ENCODE results near the gene MTUS2. TPM values are rescaled to one million over a fixed set of nuclear protein-coding genes. Genes with fewer than 3 reads are reported as not detected.
"Not testable (repeated sequence)": the region's sequence is repeated elsewhere in the genome, so short reads cannot be mapped to it uniquely, and the experiment has no call there.

MTUS2 gene
- total and polyA plus RNA-seq, 2 donors (not counting 1 experiment from before 2014, with no cell fraction given), result 0.06 TPM; not detected in 1

GRCh38 chr13:29193083-29193482, 372.9 kb downstream of the MTUS2 start:
- Histone ChIP-seq H3K4me3 (replicated peaks in 1 of 4; ENCODE audit: control extremely low read depth in 1 of 4, insufficient read depth in 1 of 4, low read depth in 3 of 4, low read length in 4 of 4) (no peak overlapping the region), H4K20me1 (ENCODE audit: control insufficient read depth, extremely low read depth, insufficient read depth, low read length) (no peaks in the 10 kb centered on the region), H2AFZ (ENCODE audit: low read length) (no peak overlapping the region), H3K79me2 (ENCODE audit: control insufficient read depth, insufficient read depth, low read length) (no peaks in the 10 kb centered on the region), H3K9ac (ENCODE audit: insufficient read depth, low read length) (no peak overlapping the region), H3K4me1 (ENCODE audit: control insufficient read depth, extremely low read depth, insufficient read depth, low read length) (no peaks in the 10 kb centered on the region), H3K36me3 (ENCODE audit: control insufficient read depth, insufficient read depth, low read length) (no peaks in the 10 kb centered on the region), H3K27me3 (ENCODE audit: control insufficient read depth, insufficient read depth, low read length) (no peaks in the 10 kb centered on the region), H3K27ac (ENCODE audit: insufficient read depth, low read length) (no peak overlapping the region), H3K9me3 (ENCODE audit: control insufficient read depth, insufficient read depth, low read depth, low read length) (no peaks in the 10 kb centered on the region), H3K4me2 (ENCODE audit: extremely low read depth, insufficient read depth, low read length) (no peak overlapping the region)
- no peak for DNase-seq (ENCODE audit: low read depth in 2 of 2)
- TF ChIP-seq CTCF (conservative IDR thresholded peaks at IDR 0.05 in 1 of 2, IDR thresholded peaks at IDR 0.05 in 1 of 2; ENCODE audit: low read depth in 1 of 2, low read length in 2 of 2) (no peak), EZH2 (IDR thresholded peaks at IDR 0.05; ENCODE audit: low read length, missing control alignments) (no peak)

- Histone ChIP-seq H3K4me1 (ENCODE audit: control insufficient read depth, extremely low read depth, insufficient read depth, low read length) (no peaks in the 10 kb centered on the region), H3K27me3 (ENCODE audit: control insufficient read depth, insufficient read depth, low read length) (no peaks in the 10 kb centered on the region), H3K27ac (ENCODE audit: insufficient read depth, low read length) (no peak overlapping the region), H4K20me1 (ENCODE audit: control insufficient read depth, extremely low read depth, insufficient read depth, low read length) (no peaks in the 10 kb centered on the region), H3K4me2 (ENCODE audit: extremely low read depth, insufficient read depth, low read length) (no peak overlapping the region), H3K36me3 (ENCODE audit: control insufficient read depth, insufficient read depth, low read length) (no peaks in the 10 kb centered on the region), H2AFZ (ENCODE audit: low read length) (no peak overlapping the region), H3K79me2 (ENCODE audit: control insufficient read depth, insufficient read depth, low read length) (no peaks in the 10 kb centered on the region), H3K4me3 (replicated peaks in 1 of 4; ENCODE audit: control extremely low read depth in 1 of 4, insufficient read depth in 1 of 4, low read depth in 3 of 4, low read length in 4 of 4) (no peak overlapping the region), H3K9me3 (ENCODE audit: control insufficient read depth, insufficient read depth, low read depth, low read length) (no peaks in the 10 kb centered on the region), H3K9ac (ENCODE audit: insufficient read depth, low read length) (no peak overlapping the region)
- DNase-seq (ENCODE audit: low read depth in 2 of 2), result no peak
- TF ChIP-seq EZH2 (IDR thresholded peaks at IDR 0.05; ENCODE audit: low read length, missing control alignments), result no peak
- TF ChIP-seq CTCF (conservative IDR thresholded peaks at IDR 0.05 in 1 of 2, IDR thresholded peaks at IDR 0.05 in 1 of 2; ENCODE audit: low read depth in 1 of 2, low read length in 2 of 2), result no peak
Observed at GRCh38 chr13:29195456-29195855, 375.3 kb downstream of the MTUS2 start.

GRCh38 chr13:29196409-29197074, 376.4 kb downstream of the MTUS2 start:
- H3K4me3 ChIP-seq (replicated peaks in 1 of 4; ENCODE audit: control extremely low read depth in 1 of 4, insufficient read depth in 1 of 4, low read depth in 3 of 4, low read length in 4 of 4), result no peak overlapping the region

GRCh38 chr13:29202753-29203152, 382.6 kb downstream of the MTUS2 start:
- H4K20me1 ChIP-seq (ENCODE audit: control insufficient read depth, extremely low read depth, insufficient read depth, low read length); H3K9me3 ChIP-seq (ENCODE audit: control insufficient read depth, insufficient read depth, low read depth, low read length); H3K4me3 ChIP-seq (replicated peaks in 1 of 4; ENCODE audit: control extremely low read depth in 1 of 4, insufficient read depth in 1 of 4, low read depth in 3 of 4, low read length in 4 of 4); H3K4me1 ChIP-seq (ENCODE audit: control insufficient read depth, extremely low read depth, insufficient read depth, low read length); H3K9ac ChIP-seq (ENCODE audit: insufficient read depth, low read length); H3K79me2 ChIP-seq (ENCODE audit: control insufficient read depth, insufficient read depth, low read length); DNase-seq (ENCODE audit: low read depth in 2 of 2); H3K36me3 ChIP-seq (ENCODE audit: control insufficient read depth, insufficient read depth, low read length); H2AFZ ChIP-seq (ENCODE audit: low read length); H3K27ac ChIP-seq (ENCODE audit: insufficient read depth, low read length); H3K4me2 ChIP-seq (ENCODE audit: extremely low read depth, insufficient read depth, low read length); H3K27me3 ChIP-seq (ENCODE audit: control insufficient read depth, insufficient read depth, low read length): not testable (repeated sequence)

More at GRCh38 chr13:29196409-29197074, 376.4 kb downstream of the MTUS2 start:
- Histone ChIP-seq H3K79me2 (ENCODE audit: control insufficient read depth, insufficient read depth, low read length) (no peaks in the 10 kb centered on the region), H3K36me3 (ENCODE audit: control insufficient read depth, insufficient read depth, low read length) (no peaks in the 10 kb centered on the region), H3K9me3 (ENCODE audit: control insufficient read depth, insufficient read depth, low read depth, low read length) (no peaks in the 10 kb centered on the region), H3K27ac (ENCODE audit: insufficient read depth, low read length) (no peak overlapping the region), H3K9ac (ENCODE audit: insufficient read depth, low read length) (no peak overlapping the region), H3K27me3 (ENCODE audit: control insufficient read depth, insufficient read depth, low read length) (no peaks in the 10 kb centered on the region), H3K4me2 (ENCODE audit: extremely low read depth, insufficient read depth, low read length) (no peak overlapping the region), H2AFZ (ENCODE audit: low read length) (no peak overlapping the region), H4K20me1 (ENCODE audit: control insufficient read depth, extremely low read depth, insufficient read depth, low read length) (no peaks in the 10 kb centered on the region), H3K4me1 (ENCODE audit: control insufficient read depth, extremely low read depth, insufficient read depth, low read length) (no peaks in the 10 kb centered on the region)
- no peak for DNase-seq (ENCODE audit: low read depth in 2 of 2)
- TF ChIP-seq CTCF (conservative IDR thresholded peaks at IDR 0.05 in 1 of 2, IDR thresholded peaks at IDR 0.05 in 1 of 2; ENCODE audit: low read depth in 1 of 2, low read length in 2 of 2) (no peak), EZH2 (IDR thresholded peaks at IDR 0.05; ENCODE audit: low read length, missing control alignments) (no peak)
